Ishikawa (cell line): Measurements from ENCODE around the gene DEK.

Source experiments
- CREB1 ChIP-seq: IDR thresholded peaks from 2 replicates; pipeline ENCODE4 v1.6.1; 2012; ENCODE audit warnings: low read depth
- TF ChIP-seq, protein P1 (sequence below): IDR thresholded peaks from 2 replicates; pipeline ENCODE4 v1.6.1; 2012

DNA sequence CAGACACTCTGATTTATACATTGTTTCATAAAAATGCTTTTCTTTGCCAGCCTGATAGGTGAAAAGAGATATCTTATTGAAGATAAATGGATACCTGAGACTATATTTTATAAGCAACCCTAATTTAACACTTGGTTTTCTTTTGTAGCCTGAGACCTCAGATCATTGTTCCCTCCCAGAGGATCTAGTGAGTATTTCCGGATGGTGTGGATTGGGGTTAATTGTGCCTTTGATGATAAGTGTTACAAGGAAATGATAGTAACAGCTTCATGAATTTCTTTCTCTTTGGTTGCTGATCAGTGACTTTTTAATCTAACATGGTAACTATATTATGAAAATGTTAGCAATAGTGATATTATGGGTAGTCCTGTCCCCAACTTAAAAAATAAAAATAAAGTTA is 78.7 kb downstream of the DEK start:
- no peak for TF ChIP-seq CREB1
- TF ChIP-seq, protein P1, sequence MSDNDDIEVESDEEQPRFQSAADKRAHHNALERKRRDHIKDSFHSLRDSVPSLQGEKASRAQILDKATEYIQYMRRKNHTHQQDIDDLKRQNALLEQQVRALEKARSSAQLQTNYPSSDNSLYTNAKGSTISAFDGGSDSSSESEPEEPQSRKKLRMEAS, result no peak
